H9 (cell line): ENCODE data around the gene SLC39A10. TPM values are rescaled to one million over a fixed set of nuclear protein-coding genes. Genes with fewer than 3 reads are reported as not detected.

ENCODE experiments used
- DNase-seq: peaks from one replicate; pipeline ENCODE4 v3.0.0-alpha.2; 2017
- H2AFZ ChIP-seq: one replicate; pipeline ENCODE4 v1.6.1; 2013; ENCODE audit warnings: mild to moderate bottlenecking, low read length, control low read depth, moderate library complexity
- H2AK5ac ChIP-seq: 2 replicates; pipeline ENCODE4 v1.6.1; 2013; ENCODE audit warnings: low read length, control low read depth, mixed read lengths; ENCODE audit not compliant: insufficient read length
- H2BK120ac ChIP-seq: one replicate; pipeline ENCODE4 v1.6.1; 2013; ENCODE audit warnings: low read depth, mild to moderate bottlenecking, low read length, control low read depth, inconsistent platforms; ENCODE audit not compliant: poor library complexity, severe bottlenecking
- H2BK12ac ChIP-seq: 2 replicates; pipeline ENCODE4 v1.6.1; 2013; ENCODE audit warnings: low read length, control low read depth, mixed read lengths, low read depth; ENCODE audit not compliant: insufficient read length
- H2BK15ac ChIP-seq: 2 replicates; pipeline ENCODE4 v1.6.1; 2013; ENCODE audit warnings: low read depth, low read length, control low read depth
- H2BK20ac ChIP-seq: one replicate; pipeline ENCODE4 v1.6.1; 2013; ENCODE audit warnings: low read depth, mild to moderate bottlenecking, low read length, control low read depth, inconsistent platforms; ENCODE audit not compliant: poor library complexity, severe bottlenecking
- H2BK5ac ChIP-seq: 2 replicates; pipeline ENCODE4 v1.6.1; 2013; ENCODE audit warnings: low read length, control low read depth, mixed read lengths; ENCODE audit not compliant: insufficient read length
- H3K14ac ChIP-seq: 2 replicates; pipeline ENCODE4 v1.6.1; 2013; ENCODE audit warnings: low read length, control low read depth; ENCODE audit not compliant: insufficient read depth
- H3K18ac ChIP-seq: 2 replicates; pipeline ENCODE4 v1.6.1; 2013; ENCODE audit warnings: low read depth, mild to moderate bottlenecking, mixed read lengths, low read length, control low read depth; ENCODE audit not compliant: insufficient read length
- H3K23ac ChIP-seq: 2 replicates; pipeline ENCODE4 v1.6.1; 2013; ENCODE audit warnings: low read length, control low read depth, mixed read lengths, low read depth; ENCODE audit not compliant: insufficient read length
- H3K23me2 ChIP-seq: 2 replicates; pipeline ENCODE4 v1.6.1; 2013; ENCODE audit warnings: low read depth, mild to moderate bottlenecking, mixed read lengths, low read length, control low read depth; ENCODE audit not compliant: insufficient read length, poor library complexity, severe bottlenecking
- H3K27ac ChIP-seq: 2 replicates; pipeline ENCODE4 v1.5.1; 2013; ENCODE audit warnings: low read length, control low read depth, mixed read lengths, low read depth; ENCODE audit not compliant: insufficient read length
- H3K27me3 ChIP-seq: 2 replicates; pipeline ENCODE4 v1.6.1; 2013; ENCODE audit warnings: low read length, control low read depth, inconsistent platforms; ENCODE audit not compliant: insufficient read depth
- H3K4ac ChIP-seq: 2 replicates; pipeline ENCODE4 v1.6.1; 2013; ENCODE audit warnings: low read depth, mild to moderate bottlenecking, control low read depth, inconsistent platforms, low read length, moderate library complexity
- H3K4me1 ChIP-seq: 2 replicates; pipeline ENCODE4 v1.6.1; 2013; ENCODE audit warnings: low read length, control low read depth, inconsistent platforms; ENCODE audit not compliant: insufficient read depth
- H3K4me2 ChIP-seq: 2 replicates; pipeline ENCODE4 v1.6.1; 2013; ENCODE audit warnings: low read length, control low read depth, mixed read lengths; ENCODE audit not compliant: insufficient read length, insufficient read depth
- H3K56ac ChIP-seq: 2 replicates; pipeline ENCODE4 v1.6.1; 2013; ENCODE audit warnings: low read depth, mild to moderate bottlenecking, mixed read lengths, low read length, control low read depth; ENCODE audit not compliant: insufficient read length
- H3K79me1 ChIP-seq: 2 replicates; pipeline ENCODE4 v1.6.1; 2013; ENCODE audit warnings: low read depth, mild to moderate bottlenecking, moderate library complexity, low read length, control low read depth, inconsistent platforms; ENCODE audit not compliant: insufficient read depth, poor library complexity, severe bottlenecking
- H3K79me2 ChIP-seq: 2 replicates; pipeline ENCODE4 v1.6.1; 2013; ENCODE audit warnings: low read length, control low read depth, inconsistent platforms; ENCODE audit not compliant: insufficient read depth
- H3K9ac ChIP-seq: 2 replicates; pipeline ENCODE4 v1.6.1; 2013; ENCODE audit warnings: low read length, control low read depth, mixed read lengths; ENCODE audit not compliant: insufficient read length; ENCODE audit errors: extremely low read depth
- H3K9me3 ChIP-seq: one replicate; pipeline ENCODE4 v1.6.1; 2013; ENCODE audit warnings: low read depth, low read length, inconsistent platforms; ENCODE audit not compliant: control insufficient read depth
- H3T11ph ChIP-seq: one replicate; pipeline ENCODE4 v1.6.1; 2013; ENCODE audit warnings: mild to moderate bottlenecking, low read length, control low read depth, inconsistent platforms
- H4K20me1 ChIP-seq: one replicate; pipeline ENCODE4 v1.6.1; 2013; ENCODE audit not compliant: control insufficient read depth, insufficient read length, insufficient read depth
- H4K5ac ChIP-seq: 2 replicates; pipeline ENCODE4 v1.6.1; 2013; ENCODE audit warnings: low read depth, mild to moderate bottlenecking, mixed read lengths, low read length, control low read depth; ENCODE audit not compliant: insufficient read length
- H4K8ac ChIP-seq: replicated peaks from 2 replicates; pipeline ENCODE4 v1.6.1; 2013; ENCODE audit warnings: low read length, control low read depth, mixed read lengths, low read depth; ENCODE audit not compliant: insufficient read length
- H4K91ac ChIP-seq: 2 replicates; pipeline ENCODE4 v1.6.1; 2013; ENCODE audit warnings: low read depth, mild to moderate bottlenecking, moderate library complexity, mixed read lengths, low read length, control low read depth; ENCODE audit not compliant: insufficient read length
- H3K27ac Mint-ChIP-seq, 3 experiments: 2 replicates in 2 of 3; 3 replicates in 1 of 3; pipeline ENCODE4 v1.8.0; 2020 to 2021; ENCODE audit warnings: mixed read lengths in 3 of 3, mild to moderate bottlenecking in 1 of 3, moderate library complexity in 1 of 3
- H3K27me3 Mint-ChIP-seq: 2 replicates; pipeline ENCODE4 v1.8.0; 2021; ENCODE audit warnings: low read depth, mild to moderate bottlenecking, moderate library complexity, mixed read lengths
- H3K36me3 Mint-ChIP-seq, 3 experiments: 2 replicates in 2 of 3; 3 replicates in 1 of 3; pipeline ENCODE4 v1.8.0; 2020 to 2021; ENCODE audit warnings: low read depth in 3 of 3, mixed read lengths in 3 of 3; ENCODE audit not compliant: insufficient read depth in 1 of 3
- H3K4me1 Mint-ChIP-seq, 2 experiments: 2 replicates each; pipeline ENCODE4 v1.8.0; 2020; ENCODE audit warnings: mixed read lengths in 2 of 2
- H3K4me3 Mint-ChIP-seq, 2 experiments: 2 replicates in 1 of 2; 3 replicates in 1 of 2; pipeline ENCODE4 v1.8.0; 2020 to 2021; ENCODE audit warnings: mild to moderate bottlenecking in 2 of 2, mixed read lengths in 2 of 2, moderate library complexity in 1 of 2
- H3K9me3 Mint-ChIP-seq, 2 experiments: 2 replicates in 1 of 2; 3 replicates in 1 of 2; pipeline ENCODE4 v1.8.0; 2020; ENCODE audit warnings: mild to moderate bottlenecking in 2 of 2, mixed read lengths in 2 of 2, moderate library complexity in 1 of 2
- CTCF ChIP-seq: fragments of 200-600 bp; sonication (generic); conservative IDR thresholded peaks from 3 replicates; pipeline ENCODE4 v1.8.0; 2021; ENCODE audit warnings: antibody characterized with exemption, mild to moderate bottlenecking
- WGBS: extraction: QIAGEN DNeasy Blood & Tissue Kit; methylation state at CpG from one replicate; pipeline ENCODE4 v1.1.7; 2013; ENCODE audit warnings: missing lambda C conversion rate, low lambda C conversion rate, mixed read lengths; ENCODE audit not compliant: insufficient read length; ENCODE audit errors: extremely low coverage; 5-methylcytosine and 5-hydroxymethylcytosine counted together
- total RNA-seq: library from RNA; stranded (reverse); gene quantifications from 2 replicates; pipeline ENCODE4 v1.2.1, GENCODE V29; 2021

SLC39A10 gene
- total RNA-seq, 1 experiment from 2014 or later = 161 TPM

GRCh38 chr2:195695002-195695631, 38.1 kb downstream of the SLC39A10 start:
- no peak overlapping the region for H3K14ac ChIP-seq
- H3K27me3 ChIP-seq = no peaks in the 10 kb centered on the region
- H3K9me3 ChIP-seq = no peaks in the 10 kb centered on the region
- H3K4ac ChIP-seq = no peak overlapping the region
- H3K23ac ChIP-seq = no peak overlapping the region
- TF ChIP-seq CTCF = no peak
- H3K4me2 ChIP-seq = no peak overlapping the region
- H4K8ac ChIP-seq = no peak overlapping the region
- no peak overlapping the region for H2BK12ac ChIP-seq
- no peak overlapping the region for H4K5ac ChIP-seq
- no peaks in the 10 kb centered on the region for H3K23me2 ChIP-seq
- no peak overlapping the region for H3T11ph ChIP-seq
- Mint-ChIP-seq H3K4me1 (peaks cover 39 to 42% of the 10 kb centered on the region in 2 experiments), H3K36me3 (peaks cover 19 to 65% (median 49%) of the 10 kb centered on the region in 3 experiments), H3K9me3 (peaks cover 12 to 26% of the 10 kb centered on the region in 2 experiments; a peak in 4 of 5 replicates), H3K27ac (peak overlapping the region; percentile 88 to 97 (median 88); a peak in 6 of 7 replicates), H3K27me3 (no peaks in the 10 kb centered on the region), H3K4me3 (no peak overlapping the region; a peak in 1 of 5 replicates)
- H2BK20ac ChIP-seq = no peak overlapping the region
- no peak overlapping the region for H2AK5ac ChIP-seq
- H4K91ac ChIP-seq = no peak overlapping the region
- peak overlapping the region; percentile 10 for H3K18ac ChIP-seq
- peaks cover 13% of the 10 kb centered on the region; the same call in 1 of the 2 replicates for H3K79me2 ChIP-seq
- no CpG with 5 or more reads among the region's 8 CpGs for WGBS
- no peak overlapping the region for H2BK120ac ChIP-seq
- H2BK5ac ChIP-seq = no peak overlapping the region
- DNase-seq = peak; percentile 69
- H3K56ac ChIP-seq = no peak overlapping the region
- H4K20me1 ChIP-seq = no peaks in the 10 kb centered on the region
- H2AFZ ChIP-seq = no peak overlapping the region
- H3K79me1 ChIP-seq = peaks cover 2% of the 10 kb centered on the region
- no peak overlapping the region for H3K27ac ChIP-seq
- H3K9ac ChIP-seq = no peak overlapping the region
- H2BK15ac ChIP-seq = no peak overlapping the region
- H3K4me1 ChIP-seq = peaks cover 5% of the 10 kb centered on the region; the same call in 1 of the 2 replicates
